Islet of Langerhans (tissue), 1 donor: ENCODE measurements around the gene CCSER1.
"Not testable (repeated sequence)": the region's sequence is repeated elsewhere in the genome, so short reads cannot be mapped to it uniquely, and the experiment has no call there.

Experiments used
- FAIRE-seq: peaks from one replicate; lab custom pipeline; 2011; peaks lifted over from hg19 to GRCh38; lab: Jason Lieb, UNC

The CCSER1 gene

DNA sequence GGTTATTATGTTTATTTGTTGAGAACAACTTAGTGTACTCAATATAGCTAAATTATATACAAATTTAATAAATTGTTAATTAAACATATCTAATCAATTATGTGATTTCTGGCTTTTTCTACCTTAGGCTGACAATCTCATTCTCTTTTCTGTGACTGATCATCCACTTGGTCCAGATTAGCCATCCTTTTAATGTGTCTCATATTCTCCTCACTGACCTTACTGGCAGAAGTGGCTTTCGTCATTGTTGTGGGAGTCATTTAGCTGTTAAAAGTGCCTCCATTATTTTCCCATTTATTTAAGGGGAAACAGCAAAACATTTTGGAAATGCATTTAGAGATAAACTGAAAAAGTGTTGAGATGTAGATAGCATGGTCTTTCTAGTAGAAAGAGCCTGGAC, 172.2 kb downstream of the CCSER1 start:
- FAIRE-seq: no peak

DNA sequence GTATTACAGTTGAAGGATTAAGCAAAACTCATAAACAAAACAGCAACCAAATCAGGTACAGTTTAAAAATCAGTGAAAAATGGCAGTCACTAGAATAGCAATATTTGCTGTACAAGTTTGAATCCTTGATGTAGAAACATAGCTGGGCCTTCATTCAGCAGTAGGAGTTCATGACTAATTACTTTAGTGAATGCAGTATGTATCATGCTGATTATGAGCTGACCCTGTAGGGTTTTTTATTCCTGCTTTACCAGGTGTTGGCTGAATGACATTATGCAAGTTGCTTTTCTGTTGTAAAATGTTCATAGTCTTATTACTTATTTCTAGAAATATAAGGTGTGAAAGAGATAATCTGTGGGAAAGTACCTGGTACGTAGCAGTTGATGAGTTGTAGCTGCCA, 179.6 kb downstream of the CCSER1 start:
- FAIRE-seq: no peak

DNA sequence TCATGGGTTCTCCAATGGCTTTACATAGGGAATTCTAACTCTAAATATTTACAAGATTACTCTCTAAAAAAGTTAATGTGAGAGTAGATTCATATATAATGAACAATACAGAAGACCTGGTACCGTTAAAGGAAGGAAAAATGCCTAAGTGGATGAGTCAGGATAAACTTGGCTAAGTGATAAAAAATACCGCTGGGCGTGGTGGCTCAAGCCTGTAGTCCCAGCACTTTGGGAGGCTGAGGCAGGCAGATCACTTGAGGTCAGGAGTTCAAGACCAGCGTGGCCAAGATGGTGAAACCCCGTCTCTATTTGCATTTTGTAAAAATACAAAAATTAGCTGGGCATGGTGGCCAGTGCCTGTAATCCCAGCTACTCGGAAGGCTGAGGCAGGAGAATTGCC, 189.9 kb downstream of the CCSER1 start:
- FAIRE-seq: not testable (repeated sequence)

DNA sequence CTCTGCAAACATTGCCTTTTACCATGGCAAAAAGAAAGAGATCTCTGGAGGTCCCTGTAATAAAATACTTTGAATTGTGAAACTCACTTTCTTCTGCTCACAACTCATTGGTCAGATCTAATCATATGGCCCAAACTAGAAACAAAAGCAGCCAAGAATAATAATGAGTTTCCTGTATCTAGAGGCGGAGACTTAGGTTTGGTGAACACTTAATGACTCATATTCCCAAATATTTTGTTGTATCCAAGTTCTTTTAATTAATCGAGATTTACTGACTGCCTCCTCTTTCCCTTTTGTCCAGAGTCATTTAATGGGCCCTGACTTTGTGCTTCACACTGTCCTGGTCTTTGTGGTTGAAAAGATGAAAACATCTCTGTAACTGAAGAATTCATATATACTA, 190.6 kb downstream of the CCSER1 start:
- no peak for FAIRE-seq

DNA sequence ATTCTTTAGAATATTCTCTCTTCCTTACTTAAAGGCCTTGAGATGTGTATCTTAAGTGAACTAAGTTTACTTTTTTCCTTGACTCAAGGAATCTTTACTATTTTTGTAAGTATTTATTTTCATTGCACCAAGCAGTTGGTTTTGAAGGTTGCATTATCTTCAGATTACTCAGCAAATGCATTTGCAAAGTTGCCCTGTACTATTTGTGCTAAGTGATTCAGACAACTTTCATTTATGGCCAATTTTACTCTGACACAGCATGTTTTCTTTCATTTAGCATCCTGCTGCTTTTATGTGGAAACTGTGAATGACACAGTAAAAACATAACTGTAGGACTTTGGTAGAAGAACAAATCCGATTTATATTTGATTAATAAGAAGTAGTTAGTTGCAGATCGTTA, 191.0 kb downstream of the CCSER1 start:
- FAIRE-seq: no peak

DNA sequence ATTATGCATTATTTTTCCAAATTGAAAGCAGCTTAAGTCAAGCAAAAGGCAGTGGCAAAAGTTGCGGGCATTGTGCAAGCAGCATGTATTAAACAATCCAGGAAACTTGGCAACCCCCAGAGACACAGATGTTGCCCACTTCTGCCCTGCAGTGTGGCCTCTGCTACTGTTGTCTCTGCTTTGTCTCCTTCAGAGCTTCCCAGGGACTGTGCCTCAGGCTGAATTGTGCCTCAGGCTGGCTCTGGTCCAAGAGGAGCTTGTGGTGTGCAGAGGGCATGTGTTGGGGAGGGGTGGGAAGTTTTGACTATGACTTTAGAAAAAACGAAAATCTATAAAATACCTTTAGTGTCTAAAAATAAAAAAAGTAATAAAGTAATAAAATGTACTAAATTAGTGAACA, 201.4 kb downstream of the CCSER1 start:
- no peak for FAIRE-seq

DNA sequence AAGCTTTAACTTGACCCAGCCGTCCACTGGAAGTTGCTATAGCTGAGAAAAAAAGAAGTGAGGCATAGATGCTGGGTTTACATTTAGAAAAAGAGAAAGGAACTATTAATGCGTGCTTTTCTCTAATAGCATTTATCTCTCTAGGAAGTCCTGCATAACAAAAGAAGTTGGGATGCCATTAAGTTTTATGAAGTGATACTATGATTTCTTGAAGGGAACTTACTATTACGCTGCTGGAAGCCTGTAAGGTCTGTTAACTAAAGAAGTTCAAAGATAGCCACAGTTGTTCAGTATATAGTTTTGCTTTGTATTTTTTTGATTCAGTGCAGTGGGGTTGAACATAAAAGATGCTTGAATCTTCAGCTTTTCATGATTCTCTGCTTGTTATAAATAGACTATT, 203.4 kb downstream of the CCSER1 start:
- no peak for FAIRE-seq

DNA sequence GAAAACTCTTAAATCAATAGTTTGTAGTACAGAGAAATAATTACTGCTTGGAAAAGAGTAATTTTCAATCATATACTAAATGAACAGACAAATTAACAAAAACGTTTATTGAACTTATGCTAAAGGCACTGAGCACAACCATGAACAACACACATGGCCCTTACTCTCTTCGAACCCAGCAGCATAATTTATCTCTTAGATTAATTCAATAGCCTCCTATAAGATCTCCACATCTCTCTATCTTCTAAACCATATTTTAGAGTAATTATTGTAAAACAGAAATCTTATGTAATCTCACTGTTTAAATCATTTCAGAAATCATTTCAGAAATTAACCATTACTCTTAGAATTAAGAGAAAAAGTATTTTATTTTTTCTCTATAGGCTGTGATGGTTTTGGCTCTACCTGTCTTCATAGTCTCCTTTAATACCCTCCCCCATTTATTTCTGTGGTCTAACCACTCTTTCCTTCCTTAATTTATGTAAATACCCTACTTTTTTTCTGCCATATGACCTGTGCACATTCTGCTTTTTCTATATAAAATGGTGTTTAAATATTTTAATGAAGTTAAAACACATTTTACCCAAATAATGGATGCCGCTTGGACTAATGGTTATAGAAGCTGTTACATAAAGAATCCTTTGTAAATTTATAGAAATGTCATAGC, 218.5 kb downstream of the CCSER1 start:
- no peak for FAIRE-seq

DNA sequence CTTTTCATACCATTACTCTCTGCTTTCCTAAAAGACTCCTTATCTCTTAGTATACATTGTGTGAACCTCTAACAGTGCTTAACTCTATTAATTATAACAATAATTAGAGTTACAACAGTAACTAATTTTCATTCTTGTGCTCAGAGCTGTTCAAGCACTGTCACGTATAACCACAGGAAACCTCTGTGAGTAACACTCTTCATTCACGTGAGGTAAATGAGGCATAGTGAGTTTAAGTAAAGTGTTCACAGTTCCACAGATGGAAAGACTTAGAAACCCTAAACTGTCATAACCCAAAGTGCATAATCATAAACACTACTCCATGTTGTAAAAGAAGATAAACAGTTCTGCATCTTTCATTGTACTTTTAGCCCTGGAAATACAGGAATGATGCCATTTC, 222.4 kb downstream of the CCSER1 start:
- FAIRE-seq: peak; percentile 13

DNA sequence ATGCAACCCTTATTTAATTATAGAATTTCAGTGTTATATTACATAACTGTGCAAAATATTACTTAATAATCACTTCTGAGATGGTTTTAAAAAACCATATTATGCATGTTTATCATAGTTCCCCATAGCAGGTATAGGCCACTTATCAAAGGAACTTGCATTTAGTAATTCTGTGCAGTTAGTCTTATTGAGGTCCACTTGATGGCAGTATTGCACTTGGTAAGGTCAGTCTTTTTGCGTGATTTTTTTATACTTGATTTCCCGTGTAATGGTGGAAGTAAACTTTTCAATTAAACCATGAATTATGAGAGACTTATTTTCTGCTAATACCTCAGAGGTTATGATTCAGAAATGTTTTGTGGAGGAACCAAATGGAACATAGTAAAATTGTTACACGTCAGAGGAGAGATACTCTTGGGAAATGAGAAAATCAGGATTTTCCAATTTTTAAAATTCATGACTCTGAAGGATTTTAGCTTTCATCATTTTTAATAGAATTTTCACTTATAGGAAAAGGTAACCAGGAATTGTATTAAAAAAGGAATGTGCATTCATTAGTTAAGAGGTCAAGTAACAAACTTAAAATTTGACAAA, 230.0 kb downstream of the CCSER1 start:
- FAIRE-seq: peak; percentile 98

DNA sequence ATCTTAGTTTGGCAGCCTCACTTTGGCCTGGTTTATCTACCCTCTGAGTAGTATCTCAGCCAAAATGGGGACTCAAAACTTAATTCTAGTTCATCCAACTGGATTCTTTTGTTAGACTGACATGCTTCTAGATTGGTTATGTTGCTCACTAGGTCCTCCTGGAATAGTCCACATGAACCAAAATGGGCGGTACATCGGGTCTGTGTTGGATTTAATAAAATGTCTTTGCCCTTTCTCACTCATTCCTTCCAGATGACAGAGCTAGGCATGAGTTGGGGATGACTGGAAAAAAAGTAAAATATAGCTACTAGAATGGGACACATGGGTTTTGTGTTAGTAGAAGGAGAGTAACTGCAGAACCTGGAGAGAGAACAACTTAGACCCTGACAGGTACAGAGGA, 247.9 kb downstream of the CCSER1 start:
- FAIRE-seq: no peak

DNA sequence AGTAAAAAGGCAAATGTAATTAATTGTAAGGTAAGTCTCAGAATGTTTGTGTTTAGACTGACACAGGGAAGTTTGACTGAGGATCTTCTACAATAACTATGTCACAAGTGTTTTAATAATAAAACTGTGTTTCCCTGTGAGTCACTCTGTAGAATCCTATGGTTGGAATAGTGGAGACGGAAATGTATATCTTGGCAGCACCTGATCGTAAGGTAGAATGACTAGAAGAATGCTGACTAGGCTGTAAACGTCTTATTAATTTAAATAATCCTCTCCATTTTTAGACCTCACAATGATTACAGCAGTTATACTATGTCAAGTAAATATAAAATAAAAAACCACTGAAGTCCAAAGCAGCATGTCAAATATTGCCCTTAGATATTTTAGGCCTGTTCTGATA, 266.0 kb downstream of the CCSER1 start:
- no peak for FAIRE-seq

DNA sequence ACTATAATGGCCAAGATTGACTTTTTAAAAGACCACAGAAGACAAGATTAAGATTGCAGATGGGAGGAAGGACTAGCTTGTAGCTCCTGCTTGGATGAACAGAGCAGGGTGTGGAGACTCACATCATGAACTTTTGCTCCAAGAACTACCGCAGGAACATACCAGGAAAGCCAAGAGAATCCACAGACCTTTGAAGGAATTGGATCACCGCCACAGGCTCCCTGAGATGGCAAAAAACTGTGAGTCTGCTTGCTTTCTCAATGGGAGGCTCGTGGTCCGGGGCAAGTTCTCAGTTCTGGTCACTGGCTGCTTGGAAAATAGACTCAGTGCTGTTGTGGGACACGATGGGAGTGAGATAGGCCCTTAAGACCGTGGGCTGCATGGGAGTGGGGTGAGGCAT, 276.6 kb downstream of the CCSER1 start:
- FAIRE-seq: no peak

DNA sequence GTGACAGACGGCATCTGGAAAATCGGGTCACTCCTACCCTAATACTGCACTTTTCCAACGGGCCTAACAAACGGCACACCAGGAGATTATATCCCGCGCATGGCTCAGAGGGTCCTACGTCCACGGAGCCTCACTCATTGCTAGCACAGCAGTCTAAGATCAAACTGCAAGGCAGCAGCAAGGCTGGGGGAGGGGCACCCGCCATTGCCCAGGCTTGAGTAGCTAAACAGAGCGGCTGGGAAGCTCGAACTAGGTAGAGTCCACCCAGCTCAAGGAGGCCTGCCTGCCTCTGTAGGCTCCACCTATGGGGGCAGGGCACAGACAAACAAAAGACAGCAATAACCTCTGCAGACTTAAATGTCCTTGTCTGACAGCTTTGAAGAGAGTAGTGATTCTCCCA, 280.7 kb downstream of the CCSER1 start:
- FAIRE-seq: not testable (repeated sequence)

DNA sequence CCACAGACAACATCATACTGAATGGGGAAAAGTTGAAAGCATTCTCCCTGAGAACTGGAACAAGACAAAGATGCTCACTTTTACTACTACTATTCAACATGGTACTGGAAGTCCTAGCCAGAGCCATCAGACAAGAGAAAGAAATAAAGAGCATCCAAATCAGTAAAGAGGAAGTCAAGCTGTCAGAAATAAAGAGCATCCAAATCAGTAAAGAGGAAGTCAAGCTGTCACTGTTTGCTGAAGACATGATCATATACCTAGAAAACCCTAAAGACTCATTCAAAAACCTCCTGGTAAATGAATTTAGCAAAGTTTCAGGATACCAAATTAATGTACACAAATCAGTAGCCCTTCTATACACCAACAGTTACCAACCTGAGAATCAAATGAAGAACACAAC, 285.6 kb downstream of the CCSER1 start:
- FAIRE-seq: not testable (repeated sequence)

DNA sequence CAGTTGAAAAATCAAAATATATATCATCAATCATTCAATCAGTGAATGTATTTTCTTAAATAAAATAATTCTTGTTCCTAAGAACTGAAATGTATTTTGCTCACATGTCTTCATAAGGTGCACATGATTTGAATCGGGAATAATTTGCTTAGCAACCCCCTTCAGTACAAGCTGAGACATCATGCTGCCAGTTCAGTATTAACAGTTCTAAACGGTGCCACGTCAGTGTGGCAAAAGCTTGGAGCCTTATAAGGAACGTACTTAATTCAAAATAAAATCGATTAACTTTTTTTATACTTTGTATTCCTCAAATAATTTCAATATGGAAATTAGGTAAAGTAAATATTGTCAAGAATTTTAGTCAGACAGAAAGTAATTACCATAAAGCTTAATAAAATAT, 287.9 kb downstream of the CCSER1 start:
- FAIRE-seq: no peak

DNA sequence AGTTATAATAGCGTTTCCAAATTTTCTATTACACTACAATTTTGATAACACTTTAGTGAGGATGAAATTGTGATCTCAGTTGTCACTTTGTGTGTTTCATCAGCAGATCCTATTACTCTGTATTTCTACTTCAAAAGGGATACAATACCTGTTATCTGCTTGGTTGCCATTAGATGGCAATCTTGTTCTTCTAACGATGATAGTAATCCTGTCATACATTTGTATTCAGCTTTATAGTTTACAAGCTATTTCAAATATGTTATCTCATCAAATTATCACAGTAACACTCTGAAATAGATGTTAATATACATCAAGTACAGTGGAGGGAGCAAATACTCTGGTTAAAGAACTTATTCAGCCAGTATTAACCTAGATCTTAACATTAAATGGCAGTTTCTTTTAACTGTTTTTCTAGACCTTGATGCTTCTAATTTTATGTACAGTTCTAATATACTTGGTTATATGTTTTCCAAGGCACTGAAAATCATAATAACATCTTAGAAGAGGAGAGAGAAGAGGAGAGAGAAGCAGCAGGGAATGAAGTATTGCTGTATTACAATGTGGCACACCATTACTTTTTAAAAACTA, 292.0 kb downstream of the CCSER1 start:
- FAIRE-seq: peak; percentile 99

DNA sequence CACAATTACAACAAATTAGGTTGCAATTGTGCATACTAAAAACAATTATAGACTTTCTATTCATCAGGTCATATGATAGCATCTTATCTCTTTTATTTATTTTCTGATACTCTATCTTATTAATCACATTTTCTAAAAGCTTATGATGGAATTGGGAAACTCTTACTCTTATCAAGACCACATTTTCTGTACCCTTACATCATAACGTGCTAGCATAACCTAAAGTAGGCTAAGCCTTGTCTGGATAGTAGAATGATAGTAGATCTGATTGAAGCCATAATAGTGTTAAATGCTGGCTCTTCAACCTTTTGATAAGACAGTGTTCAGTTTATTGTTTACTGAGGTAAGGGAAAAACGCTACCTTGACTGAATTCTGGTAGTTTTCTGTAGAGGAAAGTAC, 294.0 kb downstream of the CCSER1 start:
- no peak for FAIRE-seq

DNA sequence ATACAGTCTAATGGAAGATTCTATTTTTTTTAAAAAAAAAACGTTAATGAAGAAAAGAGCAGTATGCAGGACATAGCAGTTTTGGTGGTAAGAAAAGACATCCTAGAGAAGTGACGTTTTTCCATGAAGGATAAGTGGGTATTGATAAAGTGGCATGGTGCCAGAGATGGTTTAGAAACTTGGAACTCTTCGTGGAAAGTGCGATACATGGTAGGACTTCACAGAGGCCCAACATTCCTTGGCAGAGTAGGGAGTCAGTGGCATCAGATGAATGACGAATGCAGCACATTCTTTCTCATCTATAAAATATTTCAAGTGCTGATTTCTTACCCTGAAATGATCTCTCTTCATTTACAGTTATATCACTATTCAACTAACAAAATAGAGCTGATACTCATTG, 298.7 kb downstream of the CCSER1 start:
- FAIRE-seq: no peak

DNA sequence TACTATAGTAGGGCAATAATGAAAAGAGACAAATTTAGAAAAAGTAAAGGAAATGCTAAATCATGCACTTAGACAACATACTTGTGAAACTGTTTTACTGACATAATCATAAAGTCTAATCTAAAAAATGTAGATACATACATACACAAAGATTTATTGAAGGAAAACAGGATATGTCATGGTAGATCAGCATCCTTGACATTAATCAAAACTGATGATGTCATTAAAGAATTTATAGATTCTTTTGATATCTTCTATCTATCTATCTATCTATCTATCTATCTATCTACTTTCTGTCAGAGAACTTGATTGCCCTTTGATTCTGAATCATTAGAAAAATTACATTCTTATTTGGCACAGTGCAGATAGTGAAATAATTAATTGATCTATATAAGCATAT, 311.3 kb downstream of the CCSER1 start:
- no peak for FAIRE-seq

DNA sequence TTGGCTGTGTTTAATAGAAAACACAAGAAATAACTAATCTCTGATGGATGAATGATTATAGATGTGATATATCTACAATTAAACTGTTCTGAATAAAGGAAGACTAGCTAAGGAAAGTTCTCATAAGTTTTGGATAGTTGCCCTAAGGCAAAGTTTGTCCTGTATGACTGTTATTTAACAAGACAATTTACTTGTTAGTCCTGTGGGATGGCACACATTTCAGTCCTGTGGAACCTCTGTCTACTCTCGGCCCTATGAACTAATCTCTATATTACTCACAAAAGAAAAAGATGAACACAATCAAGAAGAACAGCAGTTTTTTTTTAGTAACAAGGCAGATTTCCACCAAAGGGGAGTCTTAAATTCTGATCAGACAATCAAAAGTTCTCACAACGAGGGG, 314.6 kb downstream of the CCSER1 start:
- no peak for FAIRE-seq

DNA sequence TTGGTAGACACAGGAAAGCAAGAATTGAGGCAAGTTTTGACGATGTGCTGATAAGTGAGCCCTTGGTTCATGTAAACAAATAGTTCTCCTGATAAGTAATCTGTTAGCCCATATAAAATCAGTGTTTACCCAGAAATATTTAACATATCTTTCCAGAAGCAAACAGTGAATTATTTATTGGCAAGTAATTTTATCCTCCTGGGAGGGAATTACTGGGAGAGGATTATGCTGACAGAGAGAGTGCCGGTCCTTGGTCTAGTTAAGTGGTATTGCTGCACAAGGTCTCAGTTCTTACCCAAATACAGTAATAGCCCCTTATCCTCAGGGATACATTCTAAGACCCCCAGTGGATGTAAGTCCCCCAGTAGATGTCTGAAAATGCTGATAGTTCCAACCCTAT, 315.4 kb downstream of the CCSER1 start:
- no peak for FAIRE-seq

DNA sequence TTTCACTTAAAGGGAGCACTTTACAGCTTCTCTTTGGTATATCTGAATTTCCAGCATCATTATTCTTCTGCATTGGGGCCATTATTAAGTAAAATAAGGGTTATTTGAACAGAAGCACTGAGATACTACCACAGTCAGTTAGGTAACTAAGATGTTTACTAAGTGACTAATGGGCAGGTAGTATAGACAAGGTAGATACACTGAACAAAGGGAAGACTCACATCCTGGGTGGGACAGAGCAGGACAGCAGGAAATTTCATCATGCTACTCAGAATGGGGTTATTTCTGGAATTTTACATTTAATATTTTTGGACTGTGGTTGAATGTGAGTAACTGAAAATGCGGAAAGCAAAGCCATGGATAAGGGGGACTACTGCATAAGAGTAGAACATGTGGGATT, 316.0 kb downstream of the CCSER1 start:
- no peak for FAIRE-seq

DNA sequence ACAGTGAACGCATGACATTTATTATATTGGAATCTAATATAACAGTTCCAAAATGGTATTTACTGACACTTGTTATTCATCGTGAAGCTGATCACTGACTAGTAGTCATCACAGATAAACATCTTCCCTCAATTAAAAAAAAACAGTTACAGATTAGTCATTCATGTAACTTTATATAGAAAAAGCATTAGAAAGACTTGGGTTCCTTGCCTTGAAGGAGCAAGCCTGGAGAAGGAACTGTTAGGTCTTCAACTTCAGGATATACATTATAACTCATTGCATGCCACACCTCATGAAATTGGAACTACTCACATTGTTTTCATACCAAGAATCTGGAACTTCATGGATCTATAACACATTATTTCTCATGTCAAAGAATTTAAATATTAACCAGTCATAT, 317.7 kb downstream of the CCSER1 start:
- FAIRE-seq: no peak
